Right atrium auricular region (tissue), 2 donors: Measurements from ENCODE around the gene SLC9A3. TPM values are rescaled to one million over a fixed set of nuclear protein-coding genes. Genes with fewer than 3 reads are reported as not detected.

Experiments used
- DNase-seq: peaks from one replicate; pipeline ENCODE4 v3.0.0-alpha.2; 2019; ENCODE audit warnings: low spot score
- H3K27ac ChIP-seq, 2 donors: fragments of 200-600 bp; sonication (generic); 1 replicate in 1 of 2; 2 replicates in 1 of 2; pipeline ENCODE4 v1.5.1; 2016 to 2019
- H3K27me3 ChIP-seq, 2 donors: fragments of 200-600 bp; sonication (generic); one replicate each; pipeline versions ENCODE4 v1.5.1 to v1.6.0; 2017 to 2019
- H3K36me3 ChIP-seq: fragments of 200-600 bp; sonication (generic); one replicate; pipeline ENCODE4 v1.5.1; 2016
- H3K4me1 ChIP-seq, 2 donors: fragments of 200-600 bp; sonication (generic); one replicate each; pipeline versions ENCODE4 v1.5.1 to v1.6.0; 2017 to 2019
- H3K4me3 ChIP-seq, 2 donors: fragments of 200-600 bp; sonication (generic); 1 replicate in 1 of 2; 2 replicates in 1 of 2; pipeline ENCODE4 v1.5.1; 2017 to 2019; ENCODE audit warnings: mild to moderate bottlenecking in 1 of 2, moderate library complexity in 1 of 2
- H3K9me3 ChIP-seq, 2 donors: fragments of 200-600 bp; sonication (generic); one replicate each; pipeline ENCODE4 v1.5.1; 2019
- CTCF ChIP-seq, 2 donors: fragments of 200-600 bp; sonication (generic); IDR thresholded peaks; one replicate each; pipeline ENCODE4 v1.5.1; 2019; ENCODE audit warnings: antibody characterized with exemption in 2 of 2
- total RNA-seq, 2 donors: library from RNA; depleted of rRNA; stranded (reverse); fragments of >200 nt; gene quantifications; one replicate each; pipeline ENCODE4 v1.1.0, GENCODE V29; 2016

The SLC9A3 gene
- total RNA-seq, 2 donors from 2014 or later = 1.8 to 2.3 TPM

GRCh38 chr5:428754-429452 lies 95.3 kb downstream of the SLC9A3 start:
- Histone ChIP-seq H3K4me3 (no peak overlapping the region), H3K4me1 (peaks cover 0 to 7% of the 10 kb centered on the region in 2 donors), H3K9me3 (no peaks in the 10 kb centered on the region), H3K27me3 (no peaks in the 10 kb centered on the region), H3K27ac (no peak overlapping the region), H3K36me3 (no peaks in the 10 kb centered on the region)
- DNase-seq = no peak
- no peak for TF ChIP-seq CTCF (IDR thresholded peaks at IDR 0.05)

- peaks cover 0 to 7% of the 10 kb centered on the region in 2 donors for H3K4me1 ChIP-seq
Measured at GRCh38 chr5:428219-428618, 96.0 kb downstream of the SLC9A3 start.

GRCh38 chr5:427415-428087 lies 96.7 kb downstream of the SLC9A3 start:
- no peak for DNase-seq
- Histone ChIP-seq H3K36me3 (no peaks in the 10 kb centered on the region), H3K4me1 (peaks cover 0 to 7% of the 10 kb centered on the region in 2 donors), H3K4me3 (no peak overlapping the region), H3K27ac (no peak overlapping the region), H3K9me3 (no peaks in the 10 kb centered on the region), H3K27me3 (no peaks in the 10 kb centered on the region)
- no peak for TF ChIP-seq CTCF (IDR thresholded peaks at IDR 0.05)

More at GRCh38 chr5:428219-428618, 96.0 kb downstream of the SLC9A3 start:
- Histone ChIP-seq H3K27ac (no peak overlapping the region), H3K4me3 (no peak overlapping the region), H3K9me3 (no peaks in the 10 kb centered on the region), H3K27me3 (no peaks in the 10 kb centered on the region), H3K36me3 (no peaks in the 10 kb centered on the region)
- no peak for TF ChIP-seq CTCF (IDR thresholded peaks at IDR 0.05)
- no peak for DNase-seq

- peaks cover 0 to 7% of the 10 kb centered on the region in 2 donors for H3K4me1 ChIP-seq
- no peak overlapping the region for H3K27ac ChIP-seq
- no peaks in the 10 kb centered on the region for H3K27me3 ChIP-seq
- TF ChIP-seq CTCF (IDR thresholded peaks at IDR 0.05) = no peak
- no peak for DNase-seq
- no peak overlapping the region for H3K4me3 ChIP-seq
- no peaks in the 10 kb centered on the region for H3K9me3 ChIP-seq
- no peaks in the 10 kb centered on the region for H3K36me3 ChIP-seq
Measured at GRCh38 chr5:426392-426976, 97.8 kb downstream of the SLC9A3 start.

GRCh38 chr5:425714-426113 lies 98.5 kb downstream of the SLC9A3 start:
- DNase-seq = no peak
- Histone ChIP-seq H3K27ac (no peak overlapping the region), H3K36me3 (no peaks in the 10 kb centered on the region), H3K9me3 (no peaks in the 10 kb centered on the region), H3K27me3 (no peaks in the 10 kb centered on the region), H3K4me1 (peaks cover 0 to 7% of the 10 kb centered on the region in 2 donors), H3K4me3 (no peak overlapping the region)
- TF ChIP-seq CTCF (IDR thresholded peaks at IDR 0.05) = no peak
